Tibial nerve (tissue), 4 donors: ENCODE data around the gene KRT37.

ENCODE experiments used
- EP300 ChIP-seq, 2 donors: sonication (generic); formaldehyde crosslinking; IDR thresholded peaks; one replicate each; pipeline ENCODE4 v1.6.1; 2017; ENCODE audit warnings: antibody characterized with exemption in 2 of 2, mild to moderate bottlenecking in 1 of 2
- POLR2A ChIP-seq, 2 donors: fragments of 450-650 bp; IDR thresholded peaks; one replicate each; pipeline ENCODE4 v1.6.1; 2017; ENCODE audit warnings: antibody characterized with exemption in 2 of 2, mild to moderate bottlenecking in 2 of 2, moderate library complexity in 2 of 2
- TF ChIP-seq, protein P1 (sequence below), 5 experiments: fragments of 200-600 bp in 3 of 5; fragments of 450-650 bp in 2 of 5; sonication (generic) in 3 of 5; IDR thresholded peaks; one replicate each; pipeline ENCODE4 v1.5.1; 2016 to 2019; ENCODE audit warnings: antibody characterized with exemption in 5 of 5, mild to moderate bottlenecking in 3 of 5, moderate library complexity in 2 of 5

- TF ChIP-seq, protein P1, sequence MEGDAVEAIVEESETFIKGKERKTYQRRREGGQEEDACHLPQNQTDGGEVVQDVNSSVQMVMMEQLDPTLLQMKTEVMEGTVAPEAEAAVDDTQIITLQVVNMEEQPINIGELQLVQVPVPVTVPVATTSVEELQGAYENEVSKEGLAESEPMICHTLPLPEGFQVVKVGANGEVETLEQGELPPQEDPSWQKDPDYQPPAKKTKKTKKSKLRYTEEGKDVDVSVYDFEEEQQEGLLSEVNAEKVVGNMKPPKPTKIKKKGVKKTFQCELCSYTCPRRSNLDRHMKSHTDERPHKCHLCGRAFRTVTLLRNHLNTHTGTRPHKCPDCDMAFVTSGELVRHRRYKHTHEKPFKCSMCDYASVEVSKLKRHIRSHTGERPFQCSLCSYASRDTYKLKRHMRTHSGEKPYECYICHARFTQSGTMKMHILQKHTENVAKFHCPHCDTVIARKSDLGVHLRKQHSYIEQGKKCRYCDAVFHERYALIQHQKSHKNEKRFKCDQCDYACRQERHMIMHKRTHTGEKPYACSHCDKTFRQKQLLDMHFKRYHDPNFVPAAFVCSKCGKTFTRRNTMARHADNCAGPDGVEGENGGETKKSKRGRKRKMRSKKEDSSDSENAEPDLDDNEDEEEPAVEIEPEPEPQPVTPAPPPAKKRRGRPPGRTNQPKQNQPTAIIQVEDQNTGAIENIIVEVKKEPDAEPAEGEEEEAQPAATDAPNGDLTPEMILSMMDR (IDR thresholded peaks at IDR 0.05), result no peak
- TF ChIP-seq POLR2A (IDR thresholded peaks at IDR 0.05) (no peak), EP300 (IDR thresholded peaks at IDR 0.05) (no peak)
Measured at GRCh38 chr17:41468346-41468745, 44.0 kb upstream of the KRT37 start.
